22Rv1 (cell line): ENCODE results near the gene SLC45A1.

Source experiments
- ZFX ChIP-seq: fragments of 450-650 bp; IDR thresholded peaks from 2 replicates; pipeline ENCODE4 v1.6.1; 2017; ENCODE audit warnings: antibody characterized with exemption, borderline replicate concordance
- TF ChIP-seq, protein P1 (sequence below): fragments of 450-650 bp; IDR thresholded peaks from 2 replicates; pipeline ENCODE4 v1.5.1; 2017; ENCODE audit warnings: mild to moderate bottlenecking

DNA sequence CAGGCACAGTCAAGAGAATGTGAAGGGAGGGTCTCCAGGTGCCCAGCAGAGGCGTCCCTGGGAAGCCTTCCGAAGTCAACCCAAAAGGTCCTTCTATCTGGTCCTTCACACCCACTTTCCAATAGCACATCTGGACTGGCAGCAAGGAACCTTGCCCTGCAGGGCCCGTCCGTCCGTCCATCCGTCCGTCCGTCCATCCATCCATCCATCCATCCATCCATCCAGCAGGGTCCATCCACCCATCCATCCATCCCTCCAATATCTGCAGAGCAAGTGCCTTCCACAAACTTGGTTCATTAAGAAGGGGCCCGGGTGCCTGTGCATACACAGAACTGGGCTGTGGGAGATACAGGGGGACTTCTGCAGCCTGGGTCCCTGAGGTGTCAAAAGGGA, 31.6 kb downstream of the SLC45A1 start:
- TF ChIP-seq, protein P1, sequence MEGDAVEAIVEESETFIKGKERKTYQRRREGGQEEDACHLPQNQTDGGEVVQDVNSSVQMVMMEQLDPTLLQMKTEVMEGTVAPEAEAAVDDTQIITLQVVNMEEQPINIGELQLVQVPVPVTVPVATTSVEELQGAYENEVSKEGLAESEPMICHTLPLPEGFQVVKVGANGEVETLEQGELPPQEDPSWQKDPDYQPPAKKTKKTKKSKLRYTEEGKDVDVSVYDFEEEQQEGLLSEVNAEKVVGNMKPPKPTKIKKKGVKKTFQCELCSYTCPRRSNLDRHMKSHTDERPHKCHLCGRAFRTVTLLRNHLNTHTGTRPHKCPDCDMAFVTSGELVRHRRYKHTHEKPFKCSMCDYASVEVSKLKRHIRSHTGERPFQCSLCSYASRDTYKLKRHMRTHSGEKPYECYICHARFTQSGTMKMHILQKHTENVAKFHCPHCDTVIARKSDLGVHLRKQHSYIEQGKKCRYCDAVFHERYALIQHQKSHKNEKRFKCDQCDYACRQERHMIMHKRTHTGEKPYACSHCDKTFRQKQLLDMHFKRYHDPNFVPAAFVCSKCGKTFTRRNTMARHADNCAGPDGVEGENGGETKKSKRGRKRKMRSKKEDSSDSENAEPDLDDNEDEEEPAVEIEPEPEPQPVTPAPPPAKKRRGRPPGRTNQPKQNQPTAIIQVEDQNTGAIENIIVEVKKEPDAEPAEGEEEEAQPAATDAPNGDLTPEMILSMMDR = no peak
- TF ChIP-seq ZFX = no peak
